ENCODE results near the gene AVEN. TPM values are rescaled to one million over a fixed set of nuclear protein-coding genes. Genes with fewer than 3 reads are reported as not detected.

The AVEN gene
- total and polyA plus RNA-seq, 2 of the 8 experiments (the other 6 are each of a cell fraction or from before 2014, with no cell fraction given) = 5.5 to 17.0 TPM

DNA sequence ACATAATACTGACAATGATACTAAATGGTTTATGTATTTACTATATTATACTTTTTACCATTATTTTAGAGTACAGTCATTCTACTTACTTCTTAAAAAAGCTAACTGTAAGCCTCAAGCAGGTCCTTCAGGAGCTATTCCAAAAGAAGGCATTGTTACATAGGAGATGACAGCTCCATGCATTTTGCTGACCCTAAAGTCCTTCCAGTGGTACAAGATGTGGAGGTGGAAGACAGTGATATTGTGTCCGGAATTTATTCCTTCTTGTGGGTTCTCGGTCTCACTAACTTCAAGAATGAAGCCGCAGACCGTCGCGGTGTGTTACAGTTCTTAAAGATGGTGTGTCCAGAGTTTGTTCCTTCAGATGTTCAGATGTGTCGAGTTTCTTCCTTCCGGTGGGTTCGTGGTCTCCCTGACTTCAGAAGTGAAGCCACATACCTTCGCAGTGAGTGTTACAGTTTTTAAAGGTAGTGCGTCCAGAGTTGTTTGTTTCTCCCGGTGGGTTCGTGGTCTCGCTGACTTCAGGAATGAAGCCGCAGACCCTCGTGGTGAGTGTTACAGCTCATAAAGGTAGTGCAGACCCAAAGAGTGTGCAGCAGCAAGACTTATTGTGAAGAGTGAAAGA is 20.9 kb downstream of the AVEN start (continued):
- TF ChIP-seq SP4 (IDR thresholded peaks at IDR 0.05; ENCODE audit: low read length) = no peak
- TF ChIP-seq TBP (IDR thresholded peaks at IDR 0.05; ENCODE audit: low read depth, low read length) = no peak
- no peak for TF ChIP-seq TAF1 (IDR thresholded peaks at IDR 0.05; ENCODE audit: low read depth, low read length)
- no peak for TF ChIP-seq YY1 (IDR thresholded peaks at IDR 0.05; ENCODE audit: low read depth, low read length)
- no peak for TF ChIP-seq GABPA (IDR thresholded peaks at IDR 0.05; ENCODE audit: borderline replicate concordance, insufficient read depth, low read length)
- no peak for TF ChIP-seq CBX8 (IDR thresholded peaks at IDR 0.05; ENCODE audit: borderline replicate concordance, low read depth, low read length)
- TF ChIP-seq BACH1 (IDR thresholded peaks at IDR 0.05; ENCODE audit: low read length) = no peak
- no peak for TF ChIP-seq SIX5 (IDR thresholded peaks at IDR 0.05; ENCODE audit: low read depth, low read length)
- no peak for TF ChIP-seq CREB1 (IDR thresholded peaks at IDR 0.05)
- no peak for TF ChIP-seq SP2 (IDR thresholded peaks at IDR 0.05; ENCODE audit: low read length)

Measured in H1 (cell line).